ENCODE data around the gene ZNF641. TPM values are rescaled to one million over a fixed set of nuclear protein-coding genes. Genes with fewer than 3 reads are reported as not detected.

The ZNF641 gene
- total RNA-seq, 1 experiment from 2014 or later: 9.3 TPM

DNA sequence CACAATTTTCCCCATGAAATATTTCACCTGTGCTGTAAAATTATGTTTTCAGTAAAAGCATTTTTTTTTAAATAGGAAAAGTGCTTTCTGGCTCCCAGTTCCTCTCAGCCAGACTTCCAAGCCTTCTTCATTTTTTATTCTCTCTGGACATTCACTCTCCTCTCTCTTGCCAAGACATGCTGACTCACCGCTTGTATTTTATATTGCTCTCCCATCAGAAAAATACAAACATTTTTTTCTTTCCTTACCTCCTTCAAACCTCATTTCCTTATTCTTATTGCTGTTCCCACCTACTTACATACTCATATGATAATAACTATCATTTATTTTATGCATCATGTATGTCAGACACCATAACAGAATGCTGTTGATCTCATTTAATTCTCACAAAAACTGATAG lies 37.7 kb upstream of the ZNF641 start:
- no peaks in the 10 kb centered on the region for H3K4me1 Mint-ChIP-seq (ENCODE audit: low read depth, unreplicated experiment)
- no peak overlapping the region for H3K4me3 Mint-ChIP-seq (ENCODE audit: low read depth, unreplicated experiment)
- intact Hi-C loops (cut with micrococcal nuclease; ENCODE audit: unreplicated experiment): no loop called here
- CTCF ChIA-PET: no interaction called here
- H3K27me3 Mint-ChIP-seq (ENCODE audit: unreplicated experiment): peaks cover 74% of the 10 kb centered on the region
- BruUV-seq (replicated peaks): no TSS peak
- no peaks in the 10 kb centered on the region for H3K9me3 Mint-ChIP-seq (ENCODE audit: low read depth, unreplicated experiment)
- H3K27ac Mint-ChIP-seq (ENCODE audit: unreplicated experiment): no peak overlapping the region
- TF ChIP-seq, protein P1, sequence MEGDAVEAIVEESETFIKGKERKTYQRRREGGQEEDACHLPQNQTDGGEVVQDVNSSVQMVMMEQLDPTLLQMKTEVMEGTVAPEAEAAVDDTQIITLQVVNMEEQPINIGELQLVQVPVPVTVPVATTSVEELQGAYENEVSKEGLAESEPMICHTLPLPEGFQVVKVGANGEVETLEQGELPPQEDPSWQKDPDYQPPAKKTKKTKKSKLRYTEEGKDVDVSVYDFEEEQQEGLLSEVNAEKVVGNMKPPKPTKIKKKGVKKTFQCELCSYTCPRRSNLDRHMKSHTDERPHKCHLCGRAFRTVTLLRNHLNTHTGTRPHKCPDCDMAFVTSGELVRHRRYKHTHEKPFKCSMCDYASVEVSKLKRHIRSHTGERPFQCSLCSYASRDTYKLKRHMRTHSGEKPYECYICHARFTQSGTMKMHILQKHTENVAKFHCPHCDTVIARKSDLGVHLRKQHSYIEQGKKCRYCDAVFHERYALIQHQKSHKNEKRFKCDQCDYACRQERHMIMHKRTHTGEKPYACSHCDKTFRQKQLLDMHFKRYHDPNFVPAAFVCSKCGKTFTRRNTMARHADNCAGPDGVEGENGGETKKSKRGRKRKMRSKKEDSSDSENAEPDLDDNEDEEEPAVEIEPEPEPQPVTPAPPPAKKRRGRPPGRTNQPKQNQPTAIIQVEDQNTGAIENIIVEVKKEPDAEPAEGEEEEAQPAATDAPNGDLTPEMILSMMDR (IDR thresholded peaks at IDR 0.05; ENCODE audit: unreplicated experiment): no peak
- H3K36me3 Mint-ChIP-seq (ENCODE audit: insufficient read depth, unreplicated experiment): no peaks in the 10 kb centered on the region
- DNase-seq: no peak

DNA sequence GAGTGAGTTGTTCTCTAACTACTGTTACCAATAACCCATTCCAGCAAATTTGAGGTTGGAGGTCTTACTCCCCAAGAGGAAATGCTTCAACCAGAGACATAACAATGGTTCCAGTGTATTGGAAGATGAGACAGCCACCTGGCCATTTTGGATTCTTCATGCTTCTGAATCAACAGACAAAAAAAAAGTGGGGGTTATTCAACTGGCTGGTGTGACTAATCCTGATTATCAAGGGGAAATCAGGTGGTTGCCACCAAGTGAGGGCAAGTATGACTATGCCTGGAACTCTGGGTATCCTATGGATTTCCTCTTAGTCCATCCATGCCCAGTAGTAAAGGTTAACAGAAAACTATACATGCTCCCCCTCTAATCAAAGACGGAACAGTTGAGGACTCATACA lies 29.9 kb upstream of the ZNF641 start:
- intact Hi-C loops (cut with micrococcal nuclease; ENCODE audit: unreplicated experiment): no loop called here
- no peaks in the 10 kb centered on the region for H3K36me3 Mint-ChIP-seq (ENCODE audit: insufficient read depth, unreplicated experiment)
- no peak overlapping the region for H3K27ac Mint-ChIP-seq (ENCODE audit: unreplicated experiment)
- CTCF ChIA-PET: interaction anchor here (0.6 kb wide), 1 partner anchor 254 kb away, joined by 7 read pairs; no protein-coding TSS in a partner anchor
- no peaks in the 10 kb centered on the region for H3K9me3 Mint-ChIP-seq (ENCODE audit: low read depth, unreplicated experiment)
- TF ChIP-seq, protein P1 (IDR thresholded peaks at IDR 0.05; ENCODE audit: unreplicated experiment): no peak
- H3K4me1 Mint-ChIP-seq (ENCODE audit: low read depth, unreplicated experiment): no peaks in the 10 kb centered on the region
- BruUV-seq (replicated peaks): no TSS peak
- H3K27me3 Mint-ChIP-seq (ENCODE audit: unreplicated experiment): peaks cover 33% of the 10 kb centered on the region
- no peak overlapping the region for H3K4me3 Mint-ChIP-seq (ENCODE audit: low read depth, unreplicated experiment)
- no peak for DNase-seq

DNA sequence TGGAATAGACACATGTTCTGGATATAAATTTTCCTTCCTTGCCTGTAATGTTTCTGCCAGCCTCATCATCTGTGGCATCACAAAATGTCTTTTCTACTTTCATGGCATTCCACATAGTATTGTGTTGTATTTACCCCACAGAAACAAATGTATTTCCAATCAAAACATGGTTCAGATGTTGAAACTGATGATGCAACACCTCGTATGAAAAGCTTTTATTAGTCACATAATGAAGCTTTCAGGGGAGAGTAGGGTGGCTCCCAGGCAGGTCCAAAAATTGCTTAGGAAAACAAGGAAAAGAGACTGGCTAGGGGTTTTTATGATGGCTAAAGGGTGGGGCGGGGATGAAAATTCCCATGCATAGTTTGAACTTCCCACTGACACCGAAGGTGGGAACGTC lies 29.1 kb upstream of the ZNF641 start:
- CTCF ChIA-PET: interaction anchor here (0.6 kb wide), 1 partner anchor 17 kb away, joined by 4 read pairs; no protein-coding TSS in a partner anchor
- intact Hi-C loops (cut with micrococcal nuclease; ENCODE audit: unreplicated experiment): no loop called here
- no peak for DNase-seq
- H3K4me1 Mint-ChIP-seq (ENCODE audit: low read depth, unreplicated experiment): no peaks in the 10 kb centered on the region
- no TSS peak for BruUV-seq (replicated peaks)
- no peak overlapping the region for H3K4me3 Mint-ChIP-seq (ENCODE audit: low read depth, unreplicated experiment)
- H3K9me3 Mint-ChIP-seq (ENCODE audit: low read depth, unreplicated experiment): no peaks in the 10 kb centered on the region
- no peaks in the 10 kb centered on the region for H3K36me3 Mint-ChIP-seq (ENCODE audit: insufficient read depth, unreplicated experiment)
- H3K27ac Mint-ChIP-seq (ENCODE audit: unreplicated experiment): no peak overlapping the region
- peaks cover 25% of the 10 kb centered on the region for H3K27me3 Mint-ChIP-seq (ENCODE audit: unreplicated experiment)
- TF ChIP-seq, protein P1 (IDR thresholded peaks at IDR 0.05; ENCODE audit: unreplicated experiment): no peak

DNA sequence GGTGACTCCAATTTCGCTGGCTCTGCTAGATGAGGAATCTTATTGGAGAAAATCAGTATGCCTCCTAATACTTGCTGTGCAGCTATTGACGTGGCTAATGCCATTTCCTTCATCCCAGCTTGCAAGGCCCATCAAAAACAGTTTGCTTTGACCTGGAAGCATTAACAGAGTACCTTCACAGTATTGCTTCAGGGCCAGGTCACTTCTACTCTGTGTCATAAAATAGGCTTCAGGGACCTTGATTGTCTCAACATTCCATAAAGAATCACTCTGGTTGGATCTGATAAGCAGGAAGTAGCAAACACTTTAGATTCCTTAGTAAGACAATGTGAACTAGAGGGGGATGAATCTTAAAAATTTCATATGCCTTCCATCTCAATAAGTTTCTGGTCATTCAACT lies 26.9 kb upstream of the ZNF641 start:
- Mint-ChIP-seq H3K4me1 (ENCODE audit: low read depth, unreplicated experiment) (no peaks in the 10 kb centered on the region), H3K27me3 (ENCODE audit: unreplicated experiment) (peaks cover 18% of the 10 kb centered on the region), H3K36me3 (ENCODE audit: insufficient read depth, unreplicated experiment) (no peaks in the 10 kb centered on the region), H3K4me3 (ENCODE audit: low read depth, unreplicated experiment) (no peak overlapping the region), H3K27ac (ENCODE audit: unreplicated experiment) (no peak overlapping the region), H3K9me3 (ENCODE audit: low read depth, unreplicated experiment) (no peaks in the 10 kb centered on the region)
- BruUV-seq (replicated peaks): no TSS peak
- CTCF ChIA-PET: interaction anchor here (0.6 kb wide), 1 partner anchor 205 kb away, joined by 5 read pairs; no protein-coding TSS in a partner anchor
- intact Hi-C loops (cut with micrococcal nuclease; ENCODE audit: unreplicated experiment): no loop called here
- TF ChIP-seq, protein P1 (IDR thresholded peaks at IDR 0.05; ENCODE audit: unreplicated experiment): no peak
- no peak for DNase-seq
